SIG-M5 (cell line): Measurements from ENCODE around the gene NAB2.

ENCODE experiments used
- DNase-seq: peaks from one replicate; lab custom pipeline; 2025; lab: John Stamatoyannopoulos, UW

Gene NAB2

DNA sequence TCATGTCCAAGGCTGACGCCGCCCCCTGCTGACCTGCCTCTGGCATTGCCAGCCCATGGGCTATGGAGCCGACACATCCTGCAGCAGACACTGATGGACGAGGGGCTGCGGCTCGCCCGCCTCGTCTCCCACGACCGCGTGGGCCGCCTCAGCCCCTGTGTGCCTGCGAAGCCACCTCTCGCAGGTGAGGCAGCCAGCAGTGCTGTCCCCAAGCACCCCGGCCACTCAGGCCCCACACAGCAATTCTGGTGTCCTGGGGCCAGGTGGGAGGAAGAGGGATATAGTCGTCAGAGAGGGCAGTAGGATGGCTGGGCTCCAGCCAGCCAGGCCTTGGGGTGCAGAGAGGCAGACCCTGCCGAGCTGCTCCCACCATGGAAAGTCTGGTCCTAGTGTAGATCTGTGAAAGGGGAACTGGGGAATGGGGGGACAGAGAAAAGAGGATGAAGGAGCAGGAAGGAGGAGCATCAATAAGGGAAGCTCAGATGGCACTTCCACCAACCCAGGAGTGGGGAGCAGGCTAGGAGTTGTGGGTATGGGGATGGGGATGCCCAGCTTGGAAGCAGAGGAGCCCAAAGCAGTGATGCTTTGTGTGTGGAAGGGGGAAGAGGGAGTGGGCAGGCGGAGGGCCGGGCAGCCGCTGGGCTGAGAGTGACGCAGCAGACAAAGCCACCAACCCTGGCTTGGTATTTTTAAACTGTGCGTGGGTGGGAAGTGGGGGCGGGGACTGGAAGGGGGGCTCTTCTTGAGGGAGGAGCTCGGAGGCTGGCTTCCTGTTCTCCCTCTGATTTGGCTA lies 4.7 kb downstream of the NAB2 start:
- no peak for DNase-seq

DNA sequence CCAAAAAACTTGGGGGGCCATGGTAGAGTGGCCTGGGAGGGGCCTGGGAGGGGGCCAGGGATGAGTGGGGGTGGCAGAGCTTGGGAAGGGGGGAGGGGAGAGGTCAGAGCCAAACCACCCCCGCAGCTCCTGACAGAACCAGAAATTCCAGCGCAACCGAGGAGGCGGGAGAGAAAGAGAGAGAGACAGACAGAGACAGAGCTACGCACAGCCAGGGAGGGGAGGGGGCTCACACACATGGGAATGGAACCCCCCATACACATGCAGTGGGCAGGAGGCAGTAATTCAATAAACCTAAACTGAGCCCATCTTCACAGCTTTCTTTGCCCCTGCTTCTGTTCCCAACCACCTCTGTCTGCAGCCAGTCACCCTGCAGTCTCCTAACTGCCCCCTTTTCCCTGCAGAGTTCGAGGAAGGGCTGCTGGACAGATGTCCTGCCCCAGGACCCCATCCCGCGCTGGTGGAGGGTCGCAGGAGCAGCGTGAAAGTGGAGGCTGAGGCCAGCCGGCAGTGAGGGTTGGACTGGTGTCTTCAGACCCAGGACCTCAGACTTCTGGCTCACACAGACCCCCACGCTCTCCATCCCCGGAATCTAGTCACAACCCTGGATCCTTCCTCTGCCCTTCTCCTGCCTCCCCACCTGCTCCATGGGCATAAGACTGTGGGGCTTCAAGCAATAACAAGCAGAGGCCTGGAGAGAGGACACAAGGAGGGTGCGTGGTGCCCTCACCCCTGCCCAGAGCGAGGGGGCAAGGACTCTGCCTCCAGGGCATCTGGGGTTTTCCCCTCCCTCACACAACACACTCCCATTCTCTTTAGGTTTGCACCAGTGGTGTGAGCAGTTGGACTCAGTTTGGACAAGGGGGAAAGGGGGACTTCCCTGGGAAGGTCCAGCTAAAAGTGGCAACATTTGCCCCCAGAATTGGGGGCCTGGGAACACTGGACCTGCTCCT lies 5.6 kb downstream of the NAB2 start:
- no peak for DNase-seq

DNA sequence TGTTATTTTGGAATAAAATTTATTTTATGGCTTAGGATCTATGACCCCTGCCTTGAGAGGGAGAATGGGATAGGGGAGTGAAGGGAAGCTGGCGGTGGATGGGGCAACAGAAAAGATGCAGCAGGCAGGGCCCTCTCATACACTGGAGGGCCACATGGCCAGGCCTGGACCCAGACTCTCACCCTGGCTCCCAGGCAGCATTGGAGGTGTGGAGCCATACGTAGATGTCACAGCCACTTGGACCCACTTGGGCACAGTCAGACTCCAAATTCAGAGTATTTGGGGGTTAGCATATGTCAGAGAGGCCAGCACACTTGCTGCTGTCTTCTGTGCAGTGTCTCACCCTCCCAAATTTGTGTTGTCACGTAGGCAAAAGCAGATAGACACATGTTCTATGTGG lies 6.5 kb downstream of the NAB2 start:
- DNase-seq: no peak

DNA sequence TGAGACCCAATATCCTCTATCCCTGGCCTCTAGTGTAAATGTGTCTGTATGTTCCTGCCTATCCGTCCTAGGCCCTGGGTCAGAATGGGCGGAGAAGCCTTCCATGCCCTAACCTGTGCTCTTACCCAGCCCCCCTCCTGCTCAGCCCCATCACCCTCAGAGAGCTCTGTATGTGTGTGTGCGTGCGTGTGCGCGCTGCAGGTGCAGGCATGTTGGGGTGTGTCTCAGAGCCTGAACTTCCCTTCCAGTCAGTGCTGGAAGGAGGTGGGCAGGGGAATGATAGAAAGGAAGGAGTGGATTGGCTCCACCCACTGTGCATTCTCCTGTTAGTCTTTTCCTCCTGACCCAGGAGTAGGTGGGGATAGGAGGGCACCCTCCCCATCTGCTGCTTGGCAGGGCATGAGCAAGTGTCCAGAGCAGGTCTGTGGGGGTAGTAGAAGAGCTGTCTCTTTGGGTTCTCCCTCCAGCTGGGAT lies 7.2 kb downstream of the NAB2 start:
- DNase-seq: no peak

DNA sequence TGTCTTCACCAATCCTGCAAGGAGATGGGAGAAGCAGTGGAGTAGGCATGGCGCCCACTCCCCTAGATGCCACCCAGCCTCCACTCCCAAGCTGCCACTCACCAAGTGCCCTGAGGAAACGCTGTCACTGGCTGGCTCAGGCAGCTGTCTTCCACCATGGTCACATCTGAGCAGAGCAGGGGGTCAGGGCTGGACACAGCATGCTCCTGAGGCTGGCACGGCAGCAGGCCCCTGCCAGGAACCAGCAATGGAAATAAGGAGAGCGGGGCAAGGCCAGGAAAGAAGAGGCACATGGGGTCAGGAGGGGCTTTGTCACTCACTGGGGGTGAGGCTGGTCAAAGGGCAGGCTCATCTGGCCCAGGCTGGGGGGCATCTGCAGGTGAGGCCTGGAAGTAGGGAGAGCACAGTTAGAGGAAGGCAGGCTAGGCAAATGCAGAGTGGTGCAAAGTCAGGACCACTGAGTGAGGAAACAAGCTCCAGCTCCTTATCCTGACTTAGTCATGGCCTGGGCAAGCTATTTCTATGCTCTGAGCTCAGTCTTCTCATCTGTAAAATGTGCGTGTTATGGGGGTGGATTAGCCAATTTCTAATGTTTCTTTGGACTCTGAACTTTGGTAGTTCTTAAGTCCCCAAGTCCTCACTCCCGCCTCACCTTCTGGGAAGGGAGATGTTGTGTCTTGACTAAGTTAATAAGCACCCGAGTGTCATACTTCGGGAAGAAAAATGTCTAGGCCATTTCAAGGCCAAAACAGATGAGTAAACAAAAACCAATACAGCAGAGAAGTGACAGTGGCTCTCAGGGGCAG lies 8.0 kb downstream of the NAB2 start:
- no peak for DNase-seq

DNA sequence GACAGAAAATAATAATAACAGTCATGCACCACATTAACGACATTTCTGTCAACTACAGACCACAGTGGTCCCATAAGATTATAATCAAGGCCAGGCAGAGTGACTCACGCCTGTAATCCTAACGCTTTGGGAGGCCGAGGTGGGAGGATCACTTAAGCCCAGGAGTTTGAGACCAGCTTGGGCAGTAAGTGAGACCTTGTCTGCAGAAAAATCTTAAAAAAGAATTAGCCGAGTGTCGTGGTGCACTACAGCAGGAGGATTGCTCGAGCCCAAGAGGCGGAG lies 8.6 kb downstream of the NAB2 start:
- DNase-seq: no peak

DNA sequence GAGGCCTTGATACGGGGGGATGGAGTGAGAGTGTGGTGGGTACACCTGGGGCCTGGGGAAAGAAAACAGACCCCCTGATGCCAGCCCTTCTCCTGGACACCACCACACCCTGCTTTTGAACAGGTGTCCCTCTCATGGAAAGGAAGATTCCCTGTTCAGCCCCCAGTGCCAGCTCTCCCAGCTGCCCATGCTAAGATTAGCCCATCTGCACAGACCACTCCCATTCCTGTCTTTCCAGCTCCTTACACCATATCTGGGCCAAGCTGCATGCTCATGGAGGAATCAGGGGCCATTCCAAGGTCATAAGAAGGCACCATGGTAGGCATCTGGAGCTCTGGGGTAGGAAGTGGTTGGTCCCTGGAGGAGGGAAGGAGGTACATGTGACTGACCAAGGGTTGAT lies 9.6 kb downstream of the NAB2 start:
- DNase-seq: no peak

DNA sequence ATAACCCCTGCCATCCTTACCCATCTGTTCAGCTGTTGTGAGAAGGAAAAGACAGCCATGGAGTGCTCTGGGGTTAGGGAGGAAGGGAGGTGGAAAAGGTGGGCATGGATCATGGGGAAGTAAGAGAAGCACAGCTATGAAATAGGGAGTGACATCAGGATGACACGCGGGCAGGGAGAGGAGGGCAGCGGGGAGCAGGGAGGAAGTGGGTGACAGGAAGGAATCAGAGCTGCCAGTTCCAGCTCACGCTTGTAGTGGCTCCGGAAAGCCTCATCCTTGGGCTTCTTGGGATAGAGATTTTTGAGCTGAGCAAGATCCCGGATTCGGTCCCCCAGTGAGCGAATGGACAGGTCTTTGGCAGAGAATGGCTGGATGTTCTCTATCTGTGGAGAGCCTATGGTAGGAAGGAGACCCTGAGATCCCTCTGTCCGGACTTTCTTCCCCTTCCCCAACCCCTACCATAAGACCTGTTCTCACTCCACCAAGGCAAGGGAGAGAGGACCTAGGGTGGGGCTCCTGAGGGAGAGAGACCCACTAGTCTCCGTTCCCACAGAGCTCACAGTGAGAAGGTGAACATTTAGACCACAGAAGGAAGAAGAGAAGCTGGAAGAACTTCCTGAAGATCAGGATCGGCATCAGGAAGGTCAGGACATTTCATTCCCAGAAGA lies 10.3 kb downstream of the NAB2 start:
- DNase-seq: no peak

DNA sequence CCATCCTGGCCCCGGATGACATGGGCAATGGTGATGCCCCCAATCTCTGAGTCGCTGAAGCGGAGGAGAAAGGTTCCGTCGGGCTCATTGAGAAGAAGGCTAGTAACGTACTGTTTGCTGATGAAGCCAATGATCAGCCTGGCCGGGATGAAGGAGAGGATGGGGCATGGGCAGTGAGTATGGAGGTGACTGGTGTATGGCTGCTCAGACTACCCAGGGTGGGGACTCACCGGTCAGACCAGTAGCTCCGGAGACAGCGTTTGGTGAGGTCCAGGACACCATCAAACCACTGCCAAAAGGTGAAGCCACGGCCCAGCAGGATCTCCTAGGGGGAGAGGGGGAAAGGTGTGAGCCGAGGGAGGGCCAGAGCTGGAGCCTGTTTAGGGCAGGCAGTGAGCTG lies 10.9 kb downstream of the NAB2 start:
- DNase-seq: no peak

DNA sequence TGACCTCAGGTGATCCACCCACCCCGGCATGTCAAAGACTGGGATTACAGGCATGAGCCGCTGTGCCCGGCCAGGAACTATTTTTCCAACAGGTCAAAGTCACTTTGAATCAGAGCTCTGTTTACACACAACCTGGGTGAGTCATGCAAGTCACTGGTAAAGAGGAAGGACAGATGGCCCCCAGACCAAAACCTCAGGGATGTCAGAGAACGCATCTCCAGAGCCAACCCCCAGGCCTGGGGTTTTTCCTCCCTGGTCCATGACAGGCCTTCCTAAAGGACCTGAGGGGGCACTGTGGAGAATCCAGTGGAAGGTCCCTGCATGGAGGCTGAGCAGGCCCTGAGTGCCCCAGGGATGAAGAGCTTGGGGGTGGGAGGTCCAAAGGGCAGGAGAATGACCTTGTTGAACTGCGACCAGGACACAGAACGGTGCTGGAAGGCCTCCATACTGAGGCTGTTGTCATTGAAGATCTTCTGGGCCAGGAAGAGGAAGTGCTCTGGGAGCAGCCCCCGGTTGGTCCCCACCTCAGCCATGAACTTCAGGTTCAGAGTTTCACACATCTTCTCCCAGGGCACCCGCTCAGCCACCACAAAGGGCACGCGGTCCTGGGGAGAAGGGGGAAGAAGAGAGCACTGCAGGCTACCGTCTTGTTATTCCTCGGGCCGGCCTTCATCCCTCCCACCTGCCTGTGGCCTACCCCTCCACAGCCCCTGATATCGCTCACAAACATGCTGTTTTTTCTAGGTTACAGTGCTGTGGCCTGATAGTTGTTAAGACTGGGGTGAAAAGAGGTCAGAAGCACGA lies 13.2 kb downstream of the NAB2 start:
- DNase-seq: no peak

DNA sequence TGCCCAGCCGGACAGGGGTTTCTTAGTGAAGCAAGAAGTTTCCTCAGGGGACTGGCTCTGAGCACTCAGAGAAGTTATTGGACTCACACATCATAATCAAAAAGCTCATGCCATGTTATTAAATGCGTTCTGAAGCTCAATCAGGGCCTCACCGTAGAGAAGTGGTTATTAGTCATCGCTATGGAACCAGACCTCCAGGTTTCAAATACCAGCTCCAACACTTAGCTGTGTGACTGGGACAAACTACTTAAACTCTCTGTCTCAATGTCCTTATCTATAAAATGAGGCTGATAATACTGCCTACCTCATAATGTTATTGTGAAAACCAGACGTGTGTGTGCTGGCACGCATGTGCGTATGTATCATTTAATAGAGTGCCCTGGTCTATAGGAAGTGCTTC lies 14.9 kb downstream of the NAB2 start:
- no peak for DNase-seq

DNA sequence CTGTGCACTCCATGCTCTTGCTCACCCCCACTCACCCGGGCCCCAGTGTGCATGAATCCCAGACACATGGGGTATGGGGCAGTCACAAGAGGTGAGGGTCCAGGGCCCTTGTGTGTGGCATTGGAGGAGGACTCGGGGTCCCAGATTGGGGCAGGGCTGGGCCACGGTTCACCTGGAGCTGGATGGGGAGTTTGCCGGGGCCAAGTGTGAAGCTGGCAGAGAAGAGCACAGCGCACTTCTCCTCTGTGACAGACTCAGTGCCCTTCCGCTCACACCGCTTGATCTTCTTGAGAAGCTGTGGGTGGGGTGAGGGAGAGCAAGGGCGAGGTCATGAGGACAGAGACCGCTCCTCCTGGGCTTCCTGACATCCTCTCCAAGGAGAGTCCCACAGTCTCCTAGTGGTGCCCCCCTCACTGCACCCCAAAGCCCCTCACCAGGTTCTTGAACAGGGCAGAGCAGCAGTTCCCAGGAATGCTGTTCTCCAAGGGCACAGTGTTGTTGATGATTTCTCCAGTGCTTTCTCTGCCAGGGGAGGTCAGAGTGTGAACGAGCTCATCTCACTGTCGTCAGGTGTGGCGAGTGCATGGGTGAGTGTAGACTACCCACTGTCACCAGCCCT lies 15.5 kb downstream of the NAB2 start:
- no peak for DNase-seq

DNA sequence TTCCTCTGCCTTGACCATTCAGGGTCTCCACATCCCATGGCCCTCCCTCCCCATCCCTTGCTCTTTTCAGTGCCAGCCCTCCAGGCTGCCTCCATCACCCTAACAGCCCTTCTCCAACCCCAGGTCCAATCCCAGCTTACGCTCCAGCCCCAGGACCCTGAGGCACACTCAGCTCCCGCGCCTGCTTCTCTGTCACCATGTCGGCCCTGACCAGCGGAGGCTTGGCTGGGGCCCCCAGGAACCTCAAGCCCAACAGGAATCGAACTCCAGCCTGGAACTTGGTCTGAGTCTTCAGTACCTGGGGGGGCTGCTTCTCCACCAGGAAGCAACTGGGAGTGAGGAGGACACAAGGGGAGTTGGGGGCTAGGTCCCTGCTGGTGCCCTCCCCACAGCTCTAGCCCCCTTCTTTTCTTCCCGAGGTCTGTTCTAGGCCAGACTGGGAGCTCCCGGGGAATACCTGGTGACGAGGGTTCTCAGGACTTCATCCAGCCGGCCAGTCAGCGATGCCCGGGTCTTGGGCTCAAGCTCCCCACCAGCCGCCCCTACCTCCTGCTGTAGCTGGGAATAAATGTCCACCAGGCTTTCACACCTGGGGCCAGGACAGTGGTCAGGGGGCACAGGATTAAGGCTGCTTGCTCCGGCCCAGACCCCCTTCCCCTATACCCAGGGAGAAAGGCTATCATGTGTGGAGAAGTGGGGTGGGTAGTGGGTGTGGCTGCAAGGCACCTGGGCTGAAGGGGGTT lies 16.3 kb downstream of the NAB2 start:
- DNase-seq: no peak

DNA sequence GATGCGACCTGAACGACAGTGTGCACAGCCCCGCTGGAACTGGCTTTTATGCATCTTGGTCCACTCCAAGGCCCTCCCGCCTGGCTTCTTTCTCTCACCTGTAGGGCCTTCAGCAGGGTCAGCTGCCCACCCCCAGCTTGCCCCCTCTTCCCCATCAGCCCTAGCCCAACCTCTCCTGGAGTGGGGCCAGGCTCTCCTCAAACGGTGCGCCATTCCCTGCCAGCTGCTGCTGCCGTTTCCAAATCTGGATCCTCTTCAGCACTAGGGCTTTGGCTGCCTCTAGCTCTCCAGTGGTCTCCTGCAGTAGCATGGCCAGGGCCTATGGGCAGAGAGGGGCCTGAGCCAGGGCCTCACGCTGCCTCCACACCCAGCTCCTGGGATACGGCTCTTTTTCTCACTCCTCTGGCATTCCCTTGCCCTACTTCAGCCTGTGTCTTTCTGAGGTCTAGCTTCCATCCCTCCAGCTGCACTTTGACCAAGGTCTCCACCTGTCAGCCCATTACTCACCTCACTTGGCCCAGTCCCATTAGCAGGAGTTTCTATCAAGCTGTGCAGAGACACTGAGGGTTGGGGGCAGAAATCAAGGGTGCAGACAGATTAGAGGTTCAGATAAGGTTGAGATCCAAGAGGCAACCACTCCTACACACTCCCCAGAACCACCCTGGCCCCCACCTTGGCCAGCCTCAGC lies 17.3 kb downstream of the NAB2 start:
- DNase-seq: no peak

DNA sequence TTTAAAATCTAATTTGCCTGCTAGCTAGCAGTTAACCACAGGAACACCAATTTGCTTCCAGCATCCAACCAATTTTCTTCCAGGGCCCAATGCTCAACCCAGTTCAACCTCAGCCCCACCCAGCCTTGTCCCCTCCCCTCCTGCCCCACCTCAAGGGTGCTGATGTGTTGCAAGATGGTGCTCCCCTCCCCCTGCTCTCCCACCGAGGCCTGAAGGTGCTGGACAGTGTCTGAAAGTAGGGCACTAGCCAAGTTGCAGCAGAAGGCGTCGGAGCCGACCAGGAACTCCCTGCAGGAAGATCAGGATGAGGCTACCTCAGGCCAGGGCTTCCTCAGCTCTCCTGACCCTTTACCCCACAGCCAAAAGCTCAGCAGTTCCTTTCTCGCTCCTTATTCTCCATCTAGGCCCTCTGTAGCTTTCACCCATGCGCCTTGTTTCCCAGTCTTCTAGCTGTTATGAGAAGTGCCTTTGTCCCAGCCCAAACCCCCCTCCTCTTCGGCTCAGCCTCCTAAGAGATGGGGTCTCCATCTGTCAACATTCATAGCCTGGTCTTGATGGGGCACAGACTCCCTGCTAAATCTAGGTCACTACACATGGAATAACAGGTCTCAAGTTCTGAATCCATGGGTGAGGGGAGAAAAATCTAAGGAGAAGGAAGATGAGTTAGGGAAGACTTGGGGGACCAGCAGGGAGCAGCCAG lies 18.7 kb downstream of the NAB2 start:
- DNase-seq: no peak

DNA sequence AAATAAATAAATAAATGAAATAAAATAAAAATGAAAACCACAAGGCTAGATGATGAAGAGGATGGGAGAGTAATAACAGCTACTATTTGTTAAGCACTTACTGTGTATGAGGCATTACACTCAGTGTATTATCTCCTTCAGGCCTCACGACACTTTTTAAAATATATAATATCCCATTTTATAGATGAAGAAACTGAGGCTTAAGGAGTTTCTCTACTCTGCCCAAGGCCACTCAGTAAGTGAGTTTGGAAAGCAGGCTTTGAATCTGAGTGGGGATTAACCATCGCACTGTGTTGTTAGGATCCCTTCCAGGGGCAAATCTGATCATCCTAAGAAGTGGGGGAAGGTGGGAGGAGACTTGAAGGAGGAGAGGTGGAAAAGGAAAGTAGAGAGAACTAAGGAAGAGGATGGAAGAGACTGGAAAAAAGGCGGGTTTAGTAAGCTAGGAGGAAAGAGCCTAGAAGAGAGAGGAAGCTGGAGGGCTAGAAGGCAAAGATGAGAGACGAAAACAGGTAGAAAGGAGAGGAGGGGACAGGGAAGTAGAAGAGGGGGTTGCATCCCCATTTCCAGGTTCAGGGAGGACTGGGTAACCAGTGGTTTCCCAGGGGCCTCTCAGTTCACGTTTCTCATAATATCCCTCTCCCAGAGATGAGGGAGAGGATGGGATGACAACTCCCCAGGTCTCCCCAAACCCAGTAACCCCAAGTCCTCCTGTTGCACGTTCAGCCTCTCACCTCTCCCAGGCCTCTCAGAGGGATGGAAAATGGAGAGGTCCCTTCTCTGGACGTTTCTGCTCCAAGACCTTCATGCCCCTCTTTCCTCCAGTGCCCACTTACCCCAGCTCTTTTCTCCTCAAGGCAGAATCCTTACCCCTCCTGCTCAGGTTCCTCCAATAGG lies 20.5 kb downstream of the NAB2 start:
- DNase-seq: no peak
